Smooth muscle cell (in vitro differentiated cells): ENCODE measurements around the gene KIF19. TPM values are rescaled to one million over a fixed set of nuclear protein-coding genes. Genes with fewer than 3 reads are reported as not detected.

Experiments
- DNase-seq: peaks from one replicate; lab custom pipeline; 2025; ENCODE audit not compliant: unreplicated experiment; lab: John Stamatoyannopoulos, UW
- H2AFZ ChIP-seq: fragments of 200-600 bp; sonication (generic); 2 replicates; pipeline ENCODE4 v1.6.0; 2016; ENCODE audit warnings: antibody characterized with exemption, low read depth, mild to moderate bottlenecking
- H3F3A ChIP-seq: fragments of 200-600 bp; sonication (generic); 2 replicates; pipeline ENCODE4 v1.6.0; 2017; ENCODE audit warnings: antibody characterized with exemption, low read depth
- H3K27ac ChIP-seq: fragments of 200-600 bp; sonication (generic); 2 replicates; pipeline ENCODE4 v1.5.1; 2016; ENCODE audit warnings: low read depth, mild to moderate bottlenecking
- H3K27me3 ChIP-seq: fragments of 200-600 bp; sonication (generic); 2 replicates; pipeline ENCODE4 v1.6.1; 2016; ENCODE audit warnings: low read depth, mild to moderate bottlenecking
- H3K36me3 ChIP-seq: fragments of 200-600 bp; sonication (generic); 2 replicates; pipeline ENCODE4 v1.5.1; 2016; ENCODE audit warnings: low read depth
- H3K4me1 ChIP-seq: fragments of 200-600 bp; sonication (generic); 2 replicates; pipeline ENCODE4 v1.5.1; 2016; ENCODE audit warnings: low read depth
- H3K4me2 ChIP-seq: fragments of 200-600 bp; sonication (generic); 2 replicates; pipeline ENCODE4 v1.6.0; 2016; ENCODE audit warnings: mild to moderate bottlenecking
- H3K4me3 ChIP-seq: fragments of 200-600 bp; sonication (generic); 2 replicates; pipeline ENCODE4 v1.5.1; 2016; ENCODE audit warnings: mild to moderate bottlenecking
- H3K79me2 ChIP-seq: fragments of 200-600 bp; sonication (generic); 2 replicates; pipeline ENCODE4 v1.6.0; 2016; ENCODE audit warnings: low read depth, mild to moderate bottlenecking
- H3K9ac ChIP-seq: fragments of 200-600 bp; sonication (generic); 2 replicates; pipeline ENCODE4 v1.6.0; 2016; ENCODE audit warnings: low read depth
- H3K9me3 ChIP-seq: fragments of 200-600 bp; sonication (generic); replicated peaks from 2 replicates; pipeline ENCODE4 v1.5.1; 2016; ENCODE audit warnings: low read depth
- H4K20me1 ChIP-seq: fragments of 200-600 bp; sonication (generic); 2 replicates; pipeline ENCODE4 v1.6.0; 2016; ENCODE audit warnings: low read depth
- WGBS: methylation state at CpG from one replicate; pipeline ENCODE4 v1.1.7; 2016; ENCODE audit warnings: low lambda C conversion rate; 5-methylcytosine and 5-hydroxymethylcytosine counted together
- polyA plus RNA-seq: library from polyadenylated mRNA; unstranded; fragments of >200 nt; fragmentation: Nextera tagmentation; extraction: Ambion mirVana; gene quantifications from 2 replicates; pipeline ENCODE4 v1.2.1, GENCODE V29; 2016
- total RNA-seq: library from RNA; depleted of rRNA; stranded (reverse); fragments of >200 nt; gene quantifications from 2 replicates; pipeline ENCODE4 v1.2.3, GENCODE V29; 2014
- TF ChIP-seq, protein P1 (sequence below): fragments of 200-600 bp; sonication (generic); IDR thresholded peaks from 2 replicates; pipeline ENCODE4 v1.5.1; 2017; ENCODE audit warnings: borderline replicate concordance, mild to moderate bottlenecking, antibody characterized with exemption; ENCODE audit not compliant: insufficient read depth, poor library complexity, severe bottlenecking

The KIF19 gene
- total and polyA plus RNA-seq, 2 experiments from 2014 or later = not detected

GRCh38 chr17:74303305-74303704 lies 22.7 kb upstream of the KIF19 start:
- no peak overlapping the region for H3K4me3 ChIP-seq
- no peak overlapping the region for H3K27ac ChIP-seq
- H3K36me3 ChIP-seq = no peaks in the 10 kb centered on the region
- no peaks in the 10 kb centered on the region for H4K20me1 ChIP-seq
- H3K4me2 ChIP-seq = no peak overlapping the region
- H3K9ac ChIP-seq = no peak overlapping the region
- 89% methylated on average over 8 of the region's 8 CpGs for WGBS
- no peaks in the 10 kb centered on the region for H3F3A ChIP-seq
- no peaks in the 10 kb centered on the region for H3K79me2 ChIP-seq
- no peaks in the 10 kb centered on the region for H3K4me1 ChIP-seq
- no peak for DNase-seq
- H3K27me3 ChIP-seq = peaks cover 7% of the 10 kb centered on the region
- H3K9me3 ChIP-seq = no peaks in the 10 kb centered on the region
- H2AFZ ChIP-seq = no peak overlapping the region
- TF ChIP-seq, protein P1, sequence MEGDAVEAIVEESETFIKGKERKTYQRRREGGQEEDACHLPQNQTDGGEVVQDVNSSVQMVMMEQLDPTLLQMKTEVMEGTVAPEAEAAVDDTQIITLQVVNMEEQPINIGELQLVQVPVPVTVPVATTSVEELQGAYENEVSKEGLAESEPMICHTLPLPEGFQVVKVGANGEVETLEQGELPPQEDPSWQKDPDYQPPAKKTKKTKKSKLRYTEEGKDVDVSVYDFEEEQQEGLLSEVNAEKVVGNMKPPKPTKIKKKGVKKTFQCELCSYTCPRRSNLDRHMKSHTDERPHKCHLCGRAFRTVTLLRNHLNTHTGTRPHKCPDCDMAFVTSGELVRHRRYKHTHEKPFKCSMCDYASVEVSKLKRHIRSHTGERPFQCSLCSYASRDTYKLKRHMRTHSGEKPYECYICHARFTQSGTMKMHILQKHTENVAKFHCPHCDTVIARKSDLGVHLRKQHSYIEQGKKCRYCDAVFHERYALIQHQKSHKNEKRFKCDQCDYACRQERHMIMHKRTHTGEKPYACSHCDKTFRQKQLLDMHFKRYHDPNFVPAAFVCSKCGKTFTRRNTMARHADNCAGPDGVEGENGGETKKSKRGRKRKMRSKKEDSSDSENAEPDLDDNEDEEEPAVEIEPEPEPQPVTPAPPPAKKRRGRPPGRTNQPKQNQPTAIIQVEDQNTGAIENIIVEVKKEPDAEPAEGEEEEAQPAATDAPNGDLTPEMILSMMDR = no peak

- Histone ChIP-seq H3K9ac (no peak overlapping the region), H3K4me1 (no peaks in the 10 kb centered on the region), H3K27me3 (peaks cover 6% of the 10 kb centered on the region), H3F3A (no peaks in the 10 kb centered on the region), H2AFZ (no peak overlapping the region), H3K27ac (no peak overlapping the region), H3K36me3 (no peaks in the 10 kb centered on the region), H3K9me3 (no peaks in the 10 kb centered on the region), H3K4me2 (no peak overlapping the region), H3K4me3 (no peak overlapping the region), H3K79me2 (no peaks in the 10 kb centered on the region), H4K20me1 (no peaks in the 10 kb centered on the region)
- 80% methylated on average over 5 of the region's 5 CpGs for WGBS
- no peak for DNase-seq
- TF ChIP-seq, protein P1 = no peak
Measured at GRCh38 chr17:74304184-74304583, 21.8 kb upstream of the KIF19 start.

GRCh38 chr17:74305865-74306654 lies 20.0 kb upstream of the KIF19 start:
- Histone ChIP-seq H3F3A (no peaks in the 10 kb centered on the region), H3K4me2 (no peak overlapping the region), H3K27ac (no peak overlapping the region), H3K79me2 (no peaks in the 10 kb centered on the region), H3K4me3 (no peak overlapping the region), H3K27me3 (no peaks in the 10 kb centered on the region), H2AFZ (no peak overlapping the region), H3K9ac (no peak overlapping the region), H3K4me1 (no peaks in the 10 kb centered on the region), H3K36me3 (no peaks in the 10 kb centered on the region), H3K9me3 (no peaks in the 10 kb centered on the region), H4K20me1 (no peaks in the 10 kb centered on the region)
- TF ChIP-seq, protein P1 = no peak
- DNase-seq = no peak
- WGBS = 81% methylated on average over 10 of the region's 10 CpGs
